HG03575 (cell line): Measurements from ENCODE around the gene GSTA3.
"Not testable (repeated sequence)": the region's sequence is repeated elsewhere in the genome, so short reads cannot be mapped to it uniquely, and the experiment has no call there.

ENCODE experiments used
- ATAC-seq: cut with Tn5 transposase; IDR thresholded peaks from one replicate; pipeline ENCODE4 v1.9.1; 2021; ENCODE audit not compliant: unreplicated experiment, insufficient number of reproducible peaks, low FRiP score; ENCODE audit errors: extremely low read depth

GSTA3 gene

GRCh38 chr6:52872031-52872430 is 37.5 kb downstream of the GSTA3 start:
- ATAC-seq, result no peak

GRCh38 chr6:52871621-52872020 is 37.9 kb downstream of the GSTA3 start:
- ATAC-seq, result no peak

GRCh38 chr6:52870335-52871091 is 39.0 kb downstream of the GSTA3 start:
- not testable (repeated sequence) for ATAC-seq

GRCh38 chr6:52868899-52869298 is 40.6 kb downstream of the GSTA3 start:
- ATAC-seq, result not testable (repeated sequence)

- no peak for ATAC-seq
Measured at GRCh38 chr6:52868240-52868639, 41.3 kb downstream of the GSTA3 start.

DNA sequence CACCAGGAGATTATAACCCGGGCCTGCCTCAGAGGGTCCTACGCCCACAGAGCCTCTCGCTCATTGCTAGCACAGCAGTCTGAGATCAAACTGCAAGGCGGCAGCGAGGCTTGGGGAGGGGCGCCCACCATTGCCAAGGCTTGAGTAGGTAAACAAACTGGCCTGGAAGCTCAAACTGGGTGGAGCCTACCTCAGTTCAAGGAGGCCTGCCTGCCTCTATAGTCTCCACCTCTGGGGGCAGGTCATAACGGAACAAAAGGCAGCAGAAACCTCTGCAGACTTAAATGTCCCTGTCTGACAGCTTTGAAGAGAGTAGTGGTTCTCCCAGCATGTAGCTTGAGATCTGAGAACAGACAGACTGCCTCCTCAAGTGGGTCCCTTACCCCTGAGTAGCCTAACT is 48.3 kb downstream of the GSTA3 start:
- not testable (repeated sequence) for ATAC-seq

GRCh38 chr6:52858416-52858815 is 51.1 kb downstream of the GSTA3 start:
- no peak for ATAC-seq

DNA sequence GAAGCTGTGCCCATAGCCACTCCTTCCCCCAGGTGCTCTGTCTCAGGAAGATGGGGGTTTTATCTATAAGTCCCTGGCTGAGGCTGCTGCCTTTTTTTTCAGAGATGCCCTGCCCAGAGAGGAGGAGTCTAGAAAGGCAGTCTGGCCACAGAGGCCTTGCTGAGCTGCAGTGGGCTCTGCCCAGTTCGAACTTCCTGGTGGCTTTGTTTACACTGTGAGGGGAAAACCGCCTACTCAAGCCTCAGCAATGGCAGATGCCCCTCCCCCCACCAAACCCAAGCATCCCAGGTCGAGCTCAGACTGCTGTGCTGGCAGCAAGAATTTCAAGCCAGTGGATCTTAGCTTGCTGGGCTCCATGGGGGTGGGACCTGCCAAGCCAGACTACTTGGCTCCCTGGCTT is 53.4 kb downstream of the GSTA3 start:
- ATAC-seq, result not testable (repeated sequence)

DNA sequence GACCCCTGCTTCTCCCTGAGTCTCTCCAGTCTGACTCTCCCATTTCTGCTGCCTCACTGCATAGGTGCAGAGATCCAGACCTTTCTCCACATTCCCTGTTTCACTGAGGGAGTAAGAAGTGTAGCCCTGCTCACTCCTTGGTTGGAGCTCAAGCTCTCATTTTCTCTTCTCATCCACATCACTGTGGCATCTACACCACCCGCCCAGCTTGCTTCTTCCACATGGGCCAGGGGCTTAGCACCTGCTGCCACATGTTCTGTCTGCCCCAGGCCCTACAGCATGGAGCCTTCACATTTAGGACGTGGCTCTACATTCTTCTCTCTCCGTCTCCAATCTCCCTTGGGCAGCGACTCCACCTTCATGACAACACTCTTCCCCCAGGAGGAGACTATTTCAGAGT is 60.4 kb downstream of the GSTA3 start:
- no peak for ATAC-seq
